ENCODE results near the gene TSSK2.
A peak's percentile ranks its signal among the peaks of the same experiment; 100 is the strongest.

TSSK2 gene

DNA sequence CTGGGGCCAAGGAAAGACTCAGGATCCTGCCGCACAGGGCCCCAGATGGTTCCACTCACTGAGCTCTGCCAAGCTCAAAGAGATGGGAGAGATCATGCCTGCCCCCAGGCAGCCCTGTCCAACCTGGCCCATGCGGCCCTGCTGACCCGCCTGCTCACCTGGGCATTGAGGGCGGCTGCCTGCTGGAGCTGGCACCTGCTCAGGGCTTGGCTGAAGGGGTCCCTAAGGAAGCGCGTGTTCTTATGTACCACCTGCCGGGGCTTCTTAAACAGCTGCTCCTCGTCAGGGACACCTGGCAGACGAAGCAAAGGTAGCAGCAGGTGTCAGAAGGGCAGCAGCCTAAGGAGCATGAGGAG lies 7.9 kb downstream of the TSSK2 start:
- Histone ChIP-seq H4K20me1 (ENCODE audit: insufficient read depth, low read length) (no peaks in the 10 kb centered on the region), H3K9ac (ENCODE audit: low read length) (no peak overlapping the region), H3K27me3 (ENCODE audit: low read depth, low read length) (no peaks in the 10 kb centered on the region), H3K4me1 (ENCODE audit: low read length) (peaks cover 7% of the 10 kb centered on the region), H3K36me3 (replicated peaks; ENCODE audit: low read depth, low read length) (peaks cover 59% of the 10 kb centered on the region), H3K4me3 (ENCODE audit: low read length) (no peak overlapping the region), H3K4me2 (ENCODE audit: low read length) (no peak overlapping the region), H2AFZ (ENCODE audit: low read depth, low read length) (no peak overlapping the region), H3K9me3 (ENCODE audit: insufficient read depth, low read length) (no peaks in the 10 kb centered on the region), H3K79me2 (ENCODE audit: low read length) (peaks cover 13% of the 10 kb centered on the region), H3K27ac (ENCODE audit: low read length) (no peak overlapping the region)
- no peak for TF ChIP-seq EZH2phosphoT487 (IDR thresholded peaks at IDR 0.05; ENCODE audit: low read depth)
- TF ChIP-seq, protein P1, sequence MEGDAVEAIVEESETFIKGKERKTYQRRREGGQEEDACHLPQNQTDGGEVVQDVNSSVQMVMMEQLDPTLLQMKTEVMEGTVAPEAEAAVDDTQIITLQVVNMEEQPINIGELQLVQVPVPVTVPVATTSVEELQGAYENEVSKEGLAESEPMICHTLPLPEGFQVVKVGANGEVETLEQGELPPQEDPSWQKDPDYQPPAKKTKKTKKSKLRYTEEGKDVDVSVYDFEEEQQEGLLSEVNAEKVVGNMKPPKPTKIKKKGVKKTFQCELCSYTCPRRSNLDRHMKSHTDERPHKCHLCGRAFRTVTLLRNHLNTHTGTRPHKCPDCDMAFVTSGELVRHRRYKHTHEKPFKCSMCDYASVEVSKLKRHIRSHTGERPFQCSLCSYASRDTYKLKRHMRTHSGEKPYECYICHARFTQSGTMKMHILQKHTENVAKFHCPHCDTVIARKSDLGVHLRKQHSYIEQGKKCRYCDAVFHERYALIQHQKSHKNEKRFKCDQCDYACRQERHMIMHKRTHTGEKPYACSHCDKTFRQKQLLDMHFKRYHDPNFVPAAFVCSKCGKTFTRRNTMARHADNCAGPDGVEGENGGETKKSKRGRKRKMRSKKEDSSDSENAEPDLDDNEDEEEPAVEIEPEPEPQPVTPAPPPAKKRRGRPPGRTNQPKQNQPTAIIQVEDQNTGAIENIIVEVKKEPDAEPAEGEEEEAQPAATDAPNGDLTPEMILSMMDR (IDR thresholded peaks at IDR 0.05; ENCODE audit: low read depth, low read length): no peak

DNA sequence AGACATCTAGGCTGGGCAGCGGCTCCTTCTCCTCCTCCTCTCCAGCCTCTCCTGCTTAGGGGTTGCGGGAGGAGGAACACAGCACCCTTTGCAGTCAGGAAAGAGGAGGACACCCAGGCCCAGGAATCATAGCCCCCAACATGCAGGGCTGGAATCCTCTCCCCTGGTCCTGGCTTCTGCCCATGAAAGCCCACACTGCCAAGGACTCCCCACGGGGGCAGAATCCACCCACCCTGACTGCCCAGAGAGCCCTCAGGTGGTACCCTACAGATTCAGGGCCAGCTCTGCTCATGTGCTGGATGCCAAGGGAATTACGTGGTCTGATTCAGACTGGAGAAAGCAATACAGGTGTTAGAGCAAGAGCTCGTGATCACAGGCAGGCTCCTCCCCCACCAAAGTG lies 8.9 kb downstream of the TSSK2 start:
- H3K27ac ChIP-seq (ENCODE audit: low read length): no peak overlapping the region
- no peak overlapping the region for H3K9ac ChIP-seq (ENCODE audit: low read length)
- no peak overlapping the region for H3K4me3 ChIP-seq (ENCODE audit: low read length)
- H3K27me3 ChIP-seq (ENCODE audit: low read depth, low read length): no peaks in the 10 kb centered on the region
- no peak overlapping the region for H3K4me2 ChIP-seq (ENCODE audit: low read length)
- H2AFZ ChIP-seq (ENCODE audit: low read depth, low read length): no peak overlapping the region
- TF ChIP-seq EZH2phosphoT487 (IDR thresholded peaks at IDR 0.05; ENCODE audit: low read depth): no peak
- TF ChIP-seq, protein P1 (IDR thresholded peaks at IDR 0.05; ENCODE audit: low read depth, low read length): no peak
- no peaks in the 10 kb centered on the region for H3K9me3 ChIP-seq (ENCODE audit: insufficient read depth, low read length)
- H4K20me1 ChIP-seq (ENCODE audit: insufficient read depth, low read length): no peaks in the 10 kb centered on the region
- peaks cover 7% of the 10 kb centered on the region for H3K4me1 ChIP-seq (ENCODE audit: low read length)
- H3K36me3 ChIP-seq (replicated peaks; ENCODE audit: low read depth, low read length): peaks cover 57% of the 10 kb centered on the region
- peaks cover 18% of the 10 kb centered on the region for H3K79me2 ChIP-seq (ENCODE audit: low read length)

DNA sequence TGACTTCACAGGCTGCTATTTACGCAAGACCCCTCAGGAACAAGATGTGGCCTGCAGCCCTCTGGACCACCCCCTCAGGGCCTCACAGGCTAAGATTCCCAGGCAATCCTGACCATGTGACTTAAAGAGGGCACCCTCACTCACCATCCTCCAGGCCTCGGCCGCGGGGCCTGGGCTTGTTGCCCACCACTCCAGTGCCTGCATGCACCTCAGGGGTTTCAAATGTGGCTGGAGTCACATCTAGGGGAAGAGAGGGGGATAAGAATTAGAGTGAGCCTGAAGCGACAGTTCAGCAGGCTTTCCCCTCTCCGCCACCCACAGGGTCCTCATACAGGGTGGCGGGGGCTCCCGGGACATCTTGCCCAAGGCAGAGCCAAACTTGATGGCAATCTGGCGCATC lies 11.3 kb downstream of the TSSK2 start:
- Histone ChIP-seq H2AFZ (ENCODE audit: low read depth, low read length) (no peak overlapping the region), H3K4me3 (ENCODE audit: low read length) (no peak overlapping the region), H4K20me1 (ENCODE audit: insufficient read depth, low read length) (no peaks in the 10 kb centered on the region), H3K36me3 (replicated peaks; ENCODE audit: low read depth, low read length) (peaks cover 41% of the 10 kb centered on the region), H3K4me1 (ENCODE audit: low read length) (peaks cover 7% of the 10 kb centered on the region), H3K27me3 (ENCODE audit: low read depth, low read length) (no peaks in the 10 kb centered on the region), H3K9me3 (ENCODE audit: insufficient read depth, low read length) (no peaks in the 10 kb centered on the region), H3K27ac (ENCODE audit: low read length) (no peak overlapping the region), H3K9ac (ENCODE audit: low read length) (no peak overlapping the region), H3K4me2 (ENCODE audit: low read length) (no peak overlapping the region), H3K79me2 (ENCODE audit: low read length) (peaks cover 18% of the 10 kb centered on the region)
- no peak for TF ChIP-seq EZH2phosphoT487 (IDR thresholded peaks at IDR 0.05; ENCODE audit: low read depth)
- TF ChIP-seq, protein P1 (IDR thresholded peaks at IDR 0.05; ENCODE audit: low read depth, low read length): no peak

DNA sequence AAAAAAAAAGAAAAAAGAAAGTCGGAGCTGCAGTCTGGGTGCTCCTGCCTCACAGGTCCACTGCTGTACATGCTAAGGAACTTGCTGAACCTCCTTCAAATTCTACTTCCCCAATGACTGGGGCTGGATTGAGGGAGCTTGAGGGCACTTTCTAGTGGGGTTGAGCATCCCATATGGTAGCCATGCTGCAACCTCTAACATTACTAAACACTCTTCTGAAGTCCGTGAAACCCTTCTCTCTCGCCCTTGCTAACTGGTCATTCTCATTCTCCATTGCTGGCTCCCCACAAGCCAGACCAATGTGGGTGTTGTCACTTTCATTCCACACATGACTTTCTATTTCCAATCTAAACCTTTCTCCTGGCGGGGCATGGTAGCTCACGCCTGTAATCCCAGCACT lies 12.1 kb downstream of the TSSK2 start:
- peak overlapping the region; percentile 98 for H3K4me2 ChIP-seq (ENCODE audit: low read length)
- H3K9ac ChIP-seq (ENCODE audit: low read length): no peak overlapping the region
- no peak overlapping the region for H2AFZ ChIP-seq (ENCODE audit: low read depth, low read length)
- H3K4me3 ChIP-seq (ENCODE audit: low read length): peak overlapping the region; percentile 93
- no peak for TF ChIP-seq EZH2phosphoT487 (IDR thresholded peaks at IDR 0.05; ENCODE audit: low read depth)
- peaks cover 34% of the 10 kb centered on the region for H3K36me3 ChIP-seq (replicated peaks; ENCODE audit: low read depth, low read length)
- no peaks in the 10 kb centered on the region for H3K9me3 ChIP-seq (ENCODE audit: insufficient read depth, low read length)
- no peak overlapping the region for H3K27ac ChIP-seq (ENCODE audit: low read length)
- no peaks in the 10 kb centered on the region for H4K20me1 ChIP-seq (ENCODE audit: insufficient read depth, low read length)
- peaks cover 18% of the 10 kb centered on the region for H3K79me2 ChIP-seq (ENCODE audit: low read length)
- no peaks in the 10 kb centered on the region for H3K27me3 ChIP-seq (ENCODE audit: low read depth, low read length)
- H3K4me1 ChIP-seq (ENCODE audit: low read length): peaks cover 7% of the 10 kb centered on the region

DNA sequence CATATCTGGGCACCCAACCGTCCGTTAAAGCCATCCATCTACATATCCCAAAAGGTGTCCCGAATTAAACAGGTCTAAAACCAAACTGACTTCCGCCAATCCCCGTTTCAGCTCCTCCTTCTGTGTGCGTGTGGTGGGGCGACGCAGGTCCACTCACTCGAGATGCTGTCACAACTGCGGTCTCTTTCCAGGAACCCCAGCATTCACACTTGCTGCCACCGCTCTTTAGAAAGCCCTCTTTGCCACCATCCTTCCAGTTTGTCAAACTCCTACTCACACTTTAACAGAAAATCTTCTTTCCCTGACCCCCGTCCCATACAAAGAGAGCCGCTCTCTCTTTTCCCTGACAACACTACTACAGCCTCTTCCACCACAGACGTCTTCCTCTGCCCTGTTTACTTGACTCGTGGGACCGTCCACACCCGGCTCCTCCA lies 12.9 kb downstream of the TSSK2 start:
- Histone ChIP-seq H3K36me3 (replicated peaks; ENCODE audit: low read depth, low read length) (peaks cover 27% of the 10 kb centered on the region), H4K20me1 (ENCODE audit: insufficient read depth, low read length) (no peaks in the 10 kb centered on the region), H3K27ac (ENCODE audit: low read length) (no peak overlapping the region), H3K4me2 (ENCODE audit: low read length) (peak overlapping the region; percentile 98), H3K4me3 (ENCODE audit: low read length) (peak overlapping the region; percentile 93), H3K9me3 (ENCODE audit: insufficient read depth, low read length) (no peaks in the 10 kb centered on the region), H3K9ac (ENCODE audit: low read length) (peak overlapping the region; percentile 80), H3K4me1 (ENCODE audit: low read length) (peaks cover 7% of the 10 kb centered on the region), H3K27me3 (ENCODE audit: low read depth, low read length) (no peaks in the 10 kb centered on the region), H2AFZ (ENCODE audit: low read depth, low read length) (peak overlapping the region; percentile 55), H3K79me2 (ENCODE audit: low read length) (peaks cover 18% of the 10 kb centered on the region)
- no peak for TF ChIP-seq EZH2phosphoT487 (IDR thresholded peaks at IDR 0.05; ENCODE audit: low read depth)
- TF ChIP-seq, protein P1 (IDR thresholded peaks at IDR 0.05; ENCODE audit: low read depth, low read length): no peak
